Liver (tissue), 3 donors: Measurements from ENCODE around the gene ZAR1.

Source experiments
- GABPA ChIP-seq, 2 donors: IDR thresholded peaks in 1 of 2; conservative IDR thresholded peaks in 1 of 2; 2 replicates each; pipeline ENCODE4 v1.6.1; 2016; ENCODE audit warnings: antibody characterized with exemption in 2 of 2, mild to moderate bottlenecking in 1 of 2, moderate library complexity in 1 of 2
- JUND ChIP-seq, 2 donors: IDR thresholded peaks; 2 replicates each; pipeline ENCODE4 v1.6.1; 2016; ENCODE audit warnings: antibody characterized with exemption in 2 of 2
- RAD21 ChIP-seq, 2 donors: IDR thresholded peaks; 2 replicates each; pipeline ENCODE4 v1.6.1; 2016; ENCODE audit warnings: antibody characterized with exemption in 2 of 2, mild to moderate bottlenecking in 2 of 2
- RXRA ChIP-seq, 2 donors: IDR thresholded peaks; 2 replicates each; pipeline ENCODE4 v1.6.1; 2017 to 2018; ENCODE audit warnings: antibody characterized with exemption in 2 of 2, mild to moderate bottlenecking in 1 of 2
- SP1 ChIP-seq: IDR thresholded peaks from 2 replicates; pipeline ENCODE4 v1.6.1; 2018; ENCODE audit warnings: antibody characterized with exemption, mild to moderate bottlenecking
- TAF1 ChIP-seq: conservative IDR thresholded peaks from 2 replicates; pipeline ENCODE4 v1.6.1; 2016; ENCODE audit warnings: antibody characterized with exemption, mild to moderate bottlenecking
- YY1 ChIP-seq: IDR thresholded peaks from 2 replicates; pipeline ENCODE4 v1.6.1; 2016; ENCODE audit warnings: antibody characterized with exemption, mild to moderate bottlenecking
- TF ChIP-seq, protein P1 (sequence below): fragments of 150-350 bp; IDR thresholded peaks from 2 replicates; pipeline ENCODE4 v1.5.1; 2017; ENCODE audit warnings: improper control_type of control experiment, low read depth, low read length; ENCODE audit not compliant: missing input control
- TF ChIP-seq, protein P2 (sequence below): IDR thresholded peaks from 2 replicates; pipeline ENCODE4 v1.6.1; 2016; ENCODE audit warnings: antibody characterized with exemption
- TF ChIP-seq, protein P3 (sequence below): IDR thresholded peaks from 2 replicates; pipeline ENCODE4 v1.6.1; 2016; ENCODE audit warnings: antibody characterized with exemption, mild to moderate bottlenecking
- TF ChIP-seq, protein P4 (sequence below): IDR thresholded peaks from 2 replicates; pipeline ENCODE4 v1.6.1; 2016; ENCODE audit warnings: antibody characterized with exemption
- TF ChIP-seq, protein P5 (sequence below): IDR thresholded peaks from 2 replicates; pipeline ENCODE4 v1.6.1; 2016; ENCODE audit warnings: antibody characterized with exemption
- donor health status: healthy.
- donor health status: healthy.

DNA sequence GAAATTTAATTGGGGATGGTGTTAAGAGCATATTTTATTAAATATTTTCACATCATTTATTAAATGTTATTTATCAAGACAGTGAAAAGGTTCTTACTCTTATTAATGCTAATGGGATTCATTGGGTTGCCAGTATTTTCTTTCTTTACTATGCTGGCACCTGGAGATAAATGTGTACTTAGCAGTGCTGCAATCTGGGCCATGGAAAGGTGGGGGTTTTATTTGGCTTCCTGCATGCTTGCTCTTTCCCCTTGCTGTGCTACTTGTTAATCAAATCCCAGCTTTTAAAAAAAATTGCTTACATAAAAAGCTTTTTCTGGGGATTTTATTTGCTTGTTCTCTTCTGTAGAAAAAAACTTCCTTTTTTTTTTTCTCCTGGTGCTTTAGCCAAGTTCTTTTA, 48.3 kb downstream of the ZAR1 start:
- TF ChIP-seq, protein P1, sequence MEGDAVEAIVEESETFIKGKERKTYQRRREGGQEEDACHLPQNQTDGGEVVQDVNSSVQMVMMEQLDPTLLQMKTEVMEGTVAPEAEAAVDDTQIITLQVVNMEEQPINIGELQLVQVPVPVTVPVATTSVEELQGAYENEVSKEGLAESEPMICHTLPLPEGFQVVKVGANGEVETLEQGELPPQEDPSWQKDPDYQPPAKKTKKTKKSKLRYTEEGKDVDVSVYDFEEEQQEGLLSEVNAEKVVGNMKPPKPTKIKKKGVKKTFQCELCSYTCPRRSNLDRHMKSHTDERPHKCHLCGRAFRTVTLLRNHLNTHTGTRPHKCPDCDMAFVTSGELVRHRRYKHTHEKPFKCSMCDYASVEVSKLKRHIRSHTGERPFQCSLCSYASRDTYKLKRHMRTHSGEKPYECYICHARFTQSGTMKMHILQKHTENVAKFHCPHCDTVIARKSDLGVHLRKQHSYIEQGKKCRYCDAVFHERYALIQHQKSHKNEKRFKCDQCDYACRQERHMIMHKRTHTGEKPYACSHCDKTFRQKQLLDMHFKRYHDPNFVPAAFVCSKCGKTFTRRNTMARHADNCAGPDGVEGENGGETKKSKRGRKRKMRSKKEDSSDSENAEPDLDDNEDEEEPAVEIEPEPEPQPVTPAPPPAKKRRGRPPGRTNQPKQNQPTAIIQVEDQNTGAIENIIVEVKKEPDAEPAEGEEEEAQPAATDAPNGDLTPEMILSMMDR = no peak
- TF ChIP-seq, protein P2, sequence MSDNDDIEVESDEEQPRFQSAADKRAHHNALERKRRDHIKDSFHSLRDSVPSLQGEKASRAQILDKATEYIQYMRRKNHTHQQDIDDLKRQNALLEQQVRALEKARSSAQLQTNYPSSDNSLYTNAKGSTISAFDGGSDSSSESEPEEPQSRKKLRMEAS = peak; percentile 18
- TF ChIP-seq YY1 (peak; percentile 21), TAF1 (no peak), RXRA (IDR thresholded peaks at IDR 0.05) (peak in 1 of 2 donors; percentile 25), GABPA (IDR thresholded peaks at IDR 0.05 in 1 of 2, conservative IDR thresholded peaks at IDR 0.05 in 1 of 2) (no peak), RAD21 (IDR thresholded peaks at IDR 0.05) (peak; percentile 7 to 23), JUND (IDR thresholded peaks at IDR 0.05) (peak in 1 of 2 donors; percentile 25), SP1 (peak; percentile 9)
- TF ChIP-seq, protein P3, sequence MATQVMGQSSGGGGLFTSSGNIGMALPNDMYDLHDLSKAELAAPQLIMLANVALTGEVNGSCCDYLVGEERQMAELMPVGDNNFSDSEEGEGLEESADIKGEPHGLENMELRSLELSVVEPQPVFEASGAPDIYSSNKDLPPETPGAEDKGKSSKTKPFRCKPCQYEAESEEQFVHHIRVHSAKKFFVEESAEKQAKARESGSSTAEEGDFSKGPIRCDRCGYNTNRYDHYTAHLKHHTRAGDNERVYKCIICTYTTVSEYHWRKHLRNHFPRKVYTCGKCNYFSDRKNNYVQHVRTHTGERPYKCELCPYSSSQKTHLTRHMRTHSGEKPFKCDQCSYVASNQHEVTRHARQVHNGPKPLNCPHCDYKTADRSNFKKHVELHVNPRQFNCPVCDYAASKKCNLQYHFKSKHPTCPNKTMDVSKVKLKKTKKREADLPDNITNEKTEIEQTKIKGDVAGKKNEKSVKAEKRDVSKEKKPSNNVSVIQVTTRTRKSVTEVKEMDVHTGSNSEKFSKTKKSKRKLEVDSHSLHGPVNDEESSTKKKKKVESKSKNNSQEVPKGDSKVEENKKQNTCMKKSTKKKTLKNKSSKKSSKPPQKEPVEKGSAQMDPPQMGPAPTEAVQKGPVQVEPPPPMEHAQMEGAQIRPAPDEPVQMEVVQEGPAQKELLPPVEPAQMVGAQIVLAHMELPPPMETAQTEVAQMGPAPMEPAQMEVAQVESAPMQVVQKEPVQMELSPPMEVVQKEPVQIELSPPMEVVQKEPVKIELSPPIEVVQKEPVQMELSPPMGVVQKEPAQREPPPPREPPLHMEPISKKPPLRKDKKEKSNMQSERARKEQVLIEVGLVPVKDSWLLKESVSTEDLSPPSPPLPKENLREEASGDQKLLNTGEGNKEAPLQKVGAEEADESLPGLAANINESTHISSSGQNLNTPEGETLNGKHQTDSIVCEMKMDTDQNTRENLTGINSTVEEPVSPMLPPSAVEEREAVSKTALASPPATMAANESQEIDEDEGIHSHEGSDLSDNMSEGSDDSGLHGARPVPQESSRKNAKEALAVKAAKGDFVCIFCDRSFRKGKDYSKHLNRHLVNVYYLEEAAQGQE = no peak
- TF ChIP-seq, protein P4, sequence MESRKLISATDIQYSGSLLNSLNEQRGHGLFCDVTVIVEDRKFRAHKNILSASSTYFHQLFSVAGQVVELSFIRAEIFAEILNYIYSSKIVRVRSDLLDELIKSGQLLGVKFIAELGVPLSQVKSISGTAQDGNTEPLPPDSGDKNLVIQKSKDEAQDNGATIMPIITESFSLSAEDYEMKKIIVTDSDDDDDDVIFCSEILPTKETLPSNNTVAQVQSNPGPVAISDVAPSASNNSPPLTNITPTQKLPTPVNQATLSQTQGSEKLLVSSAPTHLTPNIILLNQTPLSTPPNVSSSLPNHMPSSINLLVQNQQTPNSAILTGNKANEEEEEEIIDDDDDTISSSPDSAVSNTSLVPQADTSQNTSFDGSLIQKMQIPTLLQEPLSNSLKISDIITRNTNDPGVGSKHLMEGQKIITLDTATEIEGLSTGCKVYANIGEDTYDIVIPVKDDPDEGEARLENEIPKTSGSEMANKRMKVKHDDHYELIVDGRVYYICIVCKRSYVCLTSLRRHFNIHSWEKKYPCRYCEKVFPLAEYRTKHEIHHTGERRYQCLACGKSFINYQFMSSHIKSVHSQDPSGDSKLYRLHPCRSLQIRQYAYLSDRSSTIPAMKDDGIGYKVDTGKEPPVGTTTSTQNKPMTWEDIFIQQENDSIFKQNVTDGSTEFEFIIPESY = peak; percentile 16
- TF ChIP-seq, protein P5, sequence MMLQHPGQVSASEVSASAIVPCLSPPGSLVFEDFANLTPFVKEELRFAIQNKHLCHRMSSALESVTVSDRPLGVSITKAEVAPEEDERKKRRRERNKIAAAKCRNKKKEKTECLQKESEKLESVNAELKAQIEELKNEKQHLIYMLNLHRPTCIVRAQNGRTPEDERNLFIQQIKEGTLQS = peak; percentile 52
